ENCODE results near the gene SQOR.
"Not testable (repeated sequence)": the region's sequence is repeated elsewhere in the genome, so short reads cannot be mapped to it uniquely, and the experiment has no call there.

The SQOR gene

DNA sequence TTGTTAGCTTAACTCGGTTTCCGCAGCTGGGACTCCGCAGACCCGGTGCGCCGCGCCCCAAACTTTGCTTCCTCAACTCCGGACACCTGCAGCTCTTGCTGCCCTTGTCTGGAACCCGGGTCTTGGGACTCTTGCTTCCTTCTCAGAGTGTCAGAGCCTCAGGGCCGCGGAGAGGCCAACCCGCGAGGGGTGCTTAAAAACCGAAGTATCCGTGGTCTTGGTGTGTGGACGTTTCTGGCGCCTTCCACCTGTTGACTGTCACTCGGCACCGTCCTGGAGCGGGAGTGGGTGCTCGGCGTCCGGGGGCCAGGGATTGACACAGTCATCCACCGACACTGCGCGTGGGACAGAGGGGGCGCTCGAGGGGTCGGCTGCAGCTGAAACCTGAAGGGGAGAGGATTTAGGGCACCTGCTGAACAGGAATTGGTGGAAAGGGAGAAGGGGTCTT, 386 bp downstream of the SQOR start:
- no peak for DNase-seq

DNA sequence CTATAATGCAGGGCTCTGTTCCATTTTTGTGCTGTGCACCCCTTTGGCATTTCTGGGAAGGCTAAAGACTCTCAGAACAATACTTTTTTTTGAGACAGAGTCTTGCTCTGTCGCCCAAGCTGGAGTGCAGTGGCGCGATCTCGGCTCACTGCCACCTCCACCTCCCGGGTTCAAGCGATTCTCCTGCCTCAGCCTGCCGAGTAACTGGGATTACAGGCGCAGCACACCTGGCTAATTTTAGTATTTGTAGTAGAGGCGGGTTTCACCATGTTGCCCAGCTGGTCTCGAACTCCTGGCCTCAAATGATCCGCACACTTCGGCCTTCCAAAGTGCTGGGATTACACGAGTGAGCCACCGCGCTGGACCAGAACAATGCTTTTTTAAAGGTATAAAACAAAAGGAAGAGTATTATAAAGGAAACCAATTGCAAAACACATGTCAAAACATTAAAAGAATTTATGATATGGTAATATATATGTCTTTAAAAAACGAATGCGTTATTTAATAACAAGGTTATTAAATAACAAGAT, 999 bp downstream of the SQOR start:
- DNase-seq: no peak

DNA sequence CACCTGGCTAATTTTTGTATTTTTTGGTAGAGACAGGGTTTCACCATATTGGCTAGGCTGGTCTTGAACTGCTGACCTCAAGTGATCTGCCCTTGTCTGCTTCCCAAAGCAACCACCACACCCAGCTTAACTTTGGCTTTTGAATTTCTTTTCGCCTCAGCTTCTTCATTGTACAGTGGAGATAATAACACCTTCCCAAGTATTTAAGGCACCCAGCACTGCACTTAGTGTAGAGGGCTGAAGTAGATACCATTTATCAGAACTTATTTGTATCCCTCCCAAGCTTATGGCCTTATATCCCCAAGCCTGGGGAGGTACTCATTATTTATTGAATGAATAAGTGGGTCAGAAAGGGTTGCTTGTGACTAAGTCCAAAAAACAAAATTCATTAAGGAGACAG, 2.3 kb downstream of the SQOR start:
- DNase-seq: no peak

DNA sequence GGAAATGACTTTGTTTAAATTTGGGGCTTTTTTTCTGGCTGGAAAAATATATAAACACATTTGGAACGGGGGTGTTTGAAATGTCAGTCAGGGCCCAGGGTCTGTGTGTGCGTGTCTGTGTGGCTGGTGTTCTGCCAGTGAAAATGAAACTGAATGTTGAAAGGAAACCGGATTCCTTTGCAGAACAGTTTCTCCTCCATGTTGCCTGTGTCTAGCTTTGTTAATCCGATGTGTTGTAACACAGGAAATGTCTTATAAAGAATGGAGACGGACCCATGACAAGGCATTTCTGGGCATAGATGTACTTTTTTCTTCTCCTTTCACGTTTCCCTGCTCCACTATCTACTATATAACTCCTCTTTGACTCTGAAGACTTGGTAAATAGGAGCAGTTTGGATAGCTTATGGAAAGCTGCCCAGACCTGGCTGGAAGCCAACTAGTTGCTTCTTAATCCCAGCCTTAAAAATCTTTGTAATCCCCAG, 2.8 kb downstream of the SQOR start:
- no peak for DNase-seq

- DNase-seq: no peak
These were observed 5.8 kb downstream of the SQOR start for GRCh38 chr15:45640616-45641015.

- no peak for DNase-seq
These were observed 6.5 kb downstream of the SQOR start for GRCh38 chr15:45641374-45641781.

- no peak for DNase-seq
These were observed 7.4 kb downstream of the SQOR start for GRCh38 chr15:45641999-45642932.

- no peak for DNase-seq
These were observed 9.6 kb downstream of the SQOR start for GRCh38 chr15:45644437-45644836.

DNA sequence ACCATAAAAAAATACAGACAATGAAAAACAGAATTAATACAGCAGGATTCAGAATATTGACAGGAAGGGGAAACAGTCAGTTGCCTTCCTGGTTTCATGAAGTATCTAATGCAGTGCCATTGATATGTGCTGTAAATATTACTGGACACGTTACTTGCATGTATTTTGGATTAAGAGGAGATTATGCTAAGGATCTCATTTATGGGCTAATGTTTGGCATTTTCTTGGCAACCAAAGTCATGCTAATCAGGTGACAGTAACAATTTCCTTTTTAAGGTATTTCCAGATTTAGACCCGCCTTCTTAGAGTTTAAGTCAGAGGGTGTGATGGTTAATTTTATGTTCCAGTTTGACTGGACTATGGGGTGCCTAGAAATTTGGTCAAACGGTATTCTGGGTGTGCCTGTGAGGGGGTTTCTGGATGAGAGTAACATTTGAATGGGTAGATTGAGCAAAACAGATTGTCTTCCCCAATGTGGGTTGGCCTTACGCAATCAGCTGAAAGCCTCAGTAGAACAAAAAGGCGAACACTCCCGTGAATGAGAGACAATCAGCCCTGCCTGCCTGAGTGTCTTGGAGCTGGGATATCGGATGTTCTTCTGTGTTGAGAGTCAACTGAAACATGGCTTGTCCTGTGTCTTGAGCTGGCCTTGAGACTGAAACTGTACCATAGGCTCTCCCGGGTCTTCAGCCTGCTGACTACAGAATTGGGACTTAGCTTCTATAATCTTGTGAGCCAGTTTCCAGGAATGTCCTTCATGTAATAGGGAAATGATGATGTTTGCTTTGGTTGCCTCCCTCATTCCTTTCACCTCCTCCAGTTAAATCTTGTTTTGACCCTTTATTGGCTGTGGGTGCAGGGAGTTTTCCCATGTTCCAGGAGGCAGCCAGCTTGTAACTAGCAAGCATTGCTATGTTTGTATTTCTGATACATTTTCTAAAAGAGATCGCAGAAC, 10.5 kb downstream of the SQOR start:
- DNase-seq: no peak

GRCh38 chr15:45646220-45646619, 11.4 kb downstream of the SQOR start:
- DNase-seq: no peak

DNA sequence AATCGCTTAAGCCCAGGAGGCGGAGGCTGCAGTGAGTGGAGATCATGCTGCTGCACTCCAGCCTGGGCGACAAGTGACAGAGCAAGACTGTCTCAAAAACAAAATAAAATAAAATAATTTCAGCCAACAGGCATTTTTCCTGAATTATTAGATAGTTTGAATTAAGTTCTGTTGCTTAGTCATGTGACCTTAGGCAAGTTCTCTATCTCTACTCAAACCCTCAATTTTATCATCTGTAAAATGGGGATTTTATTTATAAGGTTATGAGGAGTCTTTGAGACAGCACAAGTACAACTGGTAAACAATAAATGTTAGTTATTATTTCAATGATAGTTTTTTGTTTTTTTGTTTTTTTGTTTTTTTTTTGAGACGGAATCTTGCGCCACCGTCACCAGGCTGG, 13.0 kb downstream of the SQOR start:
- DNase-seq: no peak

DNA sequence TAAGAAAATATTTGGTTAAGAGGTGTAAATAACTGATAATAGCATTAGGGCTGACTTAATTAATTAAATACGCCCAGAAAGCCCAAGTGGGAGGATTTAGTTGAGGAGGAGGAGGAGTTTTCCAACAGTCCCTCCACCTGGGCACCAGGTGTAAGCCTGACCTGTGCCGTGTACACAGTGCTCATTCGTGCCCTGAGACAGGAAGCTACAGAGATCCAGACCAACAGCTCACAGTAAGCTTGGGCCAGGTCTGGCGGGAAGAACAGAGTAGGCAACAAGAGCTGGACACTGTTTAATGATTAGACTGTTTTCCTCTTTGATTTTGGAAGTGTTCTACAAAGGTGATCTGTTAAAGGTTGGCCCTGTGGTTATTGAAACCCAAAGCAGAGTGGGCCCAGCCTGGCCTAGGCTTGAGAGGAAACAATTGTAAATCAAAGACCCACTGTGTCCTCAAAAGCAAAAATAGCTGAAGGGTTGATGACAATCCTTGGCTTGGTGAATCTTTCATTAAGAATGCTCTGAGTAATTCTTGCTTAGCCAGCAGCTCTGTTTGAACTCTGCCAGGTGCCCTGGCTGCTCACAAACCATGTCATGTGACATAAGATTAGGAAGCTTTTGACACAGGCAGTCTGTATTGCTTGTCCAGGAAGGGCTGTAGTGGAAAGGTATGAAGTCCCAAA, 13.8 kb downstream of the SQOR start:
- DNase-seq: no peak

- DNase-seq: not testable (repeated sequence)
These were observed 15.2 kb downstream of the SQOR start for GRCh38 chr15:45650007-45650406.

- DNase-seq: no peak
These were observed 16.2 kb downstream of the SQOR start for GRCh38 chr15:45650889-45651525.

GRCh38 chr15:45653702-45654424, 19.0 kb downstream of the SQOR start:
- no peak for DNase-seq

DNA sequence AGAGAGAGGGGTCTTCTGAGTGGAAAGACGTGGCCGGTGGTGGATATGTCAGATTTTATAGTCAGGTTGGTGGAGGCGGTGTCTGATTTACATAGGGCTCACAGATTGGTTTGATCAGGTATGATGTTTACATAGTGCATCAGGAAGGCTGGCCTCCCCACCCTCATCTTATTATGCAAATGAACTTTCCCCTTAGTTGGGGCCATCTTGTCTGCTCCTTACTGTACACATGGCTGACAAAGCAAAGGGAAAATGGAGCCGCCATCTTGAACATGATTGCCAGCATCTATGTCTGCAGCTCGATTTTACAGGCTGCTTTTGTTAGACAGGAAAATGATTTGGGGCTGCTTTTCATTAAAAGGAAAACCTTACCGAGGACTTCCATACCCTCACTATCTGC, 19.9 kb downstream of the SQOR start:
- no peak for DNase-seq

- DNase-seq: no peak
These were observed 22.4 kb downstream of the SQOR start for GRCh38 chr15:45657254-45657653.

DNA sequence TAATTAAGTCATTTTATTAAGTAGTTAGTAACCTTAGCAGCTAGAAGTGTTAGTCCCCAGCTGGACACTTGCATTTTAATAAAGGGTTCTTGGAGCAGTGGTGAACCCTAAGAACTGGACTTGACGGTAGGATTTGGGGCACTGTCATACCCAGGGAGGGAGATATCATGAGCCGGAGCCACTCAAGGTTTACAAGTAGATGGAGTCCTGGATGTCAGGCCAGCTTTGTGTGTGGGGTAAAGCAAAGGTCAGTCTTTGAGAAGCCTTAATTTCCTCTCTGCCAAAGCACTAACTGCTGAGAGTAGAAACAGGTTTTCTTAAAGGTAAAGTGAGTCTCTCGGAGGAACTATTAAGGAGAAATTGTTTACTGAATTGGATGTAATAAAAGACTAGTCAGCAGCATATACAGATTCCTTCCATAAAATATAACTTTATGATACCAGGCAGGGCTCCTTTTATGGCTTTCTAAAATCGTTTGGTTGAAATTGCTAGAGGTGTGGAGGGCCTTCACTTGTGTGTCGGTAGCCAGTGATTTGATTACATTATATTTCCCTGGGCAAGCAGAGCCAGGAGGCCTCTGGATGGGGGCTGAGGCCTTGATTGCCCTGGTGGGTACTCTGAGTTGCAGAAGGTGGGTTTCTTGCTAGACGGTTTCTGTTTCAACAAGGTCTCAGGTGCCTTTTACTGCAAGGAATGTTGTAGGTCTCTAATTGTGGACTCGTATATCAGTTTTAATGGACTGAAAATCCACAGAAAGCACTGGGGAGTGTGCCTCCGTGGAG, 23.1 kb downstream of the SQOR start:
- no peak for DNase-seq

DNA sequence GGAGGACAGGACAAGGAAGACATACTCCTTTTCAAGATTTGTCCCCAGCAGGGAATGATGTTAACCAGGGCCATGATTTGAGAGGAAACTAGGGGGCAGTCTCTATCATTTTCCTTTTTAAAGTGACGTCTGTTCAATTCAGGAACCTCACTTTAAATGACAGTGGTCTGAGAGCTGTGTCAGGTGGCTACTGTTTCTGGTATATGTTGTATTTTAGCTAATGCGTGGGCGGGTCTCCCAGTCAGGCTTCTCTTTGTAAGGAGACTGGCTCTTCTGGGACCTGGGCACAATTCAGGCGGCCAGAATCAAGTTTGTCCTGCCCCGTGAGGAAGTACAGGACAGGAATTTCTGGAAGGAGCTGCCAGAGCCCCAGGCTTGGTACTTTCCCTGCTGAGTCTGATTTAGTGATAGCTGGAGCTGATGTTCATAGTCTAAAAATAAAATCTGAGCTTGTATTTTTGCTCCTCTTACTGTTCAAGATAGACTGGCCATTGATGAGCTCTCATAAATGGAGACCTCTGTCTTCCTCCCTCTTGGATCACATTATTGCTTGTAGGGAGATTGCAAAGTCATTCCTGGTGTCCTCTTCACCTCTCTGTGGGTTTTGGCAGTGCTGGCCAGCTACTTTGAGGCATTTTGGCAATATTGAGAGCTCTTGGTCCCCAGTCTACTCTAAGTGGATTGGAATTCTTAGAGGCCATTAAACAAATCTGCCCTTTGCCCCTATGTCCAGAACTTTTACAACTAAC, 25.6 kb downstream of the SQOR start:
- no peak for DNase-seq

DNA sequence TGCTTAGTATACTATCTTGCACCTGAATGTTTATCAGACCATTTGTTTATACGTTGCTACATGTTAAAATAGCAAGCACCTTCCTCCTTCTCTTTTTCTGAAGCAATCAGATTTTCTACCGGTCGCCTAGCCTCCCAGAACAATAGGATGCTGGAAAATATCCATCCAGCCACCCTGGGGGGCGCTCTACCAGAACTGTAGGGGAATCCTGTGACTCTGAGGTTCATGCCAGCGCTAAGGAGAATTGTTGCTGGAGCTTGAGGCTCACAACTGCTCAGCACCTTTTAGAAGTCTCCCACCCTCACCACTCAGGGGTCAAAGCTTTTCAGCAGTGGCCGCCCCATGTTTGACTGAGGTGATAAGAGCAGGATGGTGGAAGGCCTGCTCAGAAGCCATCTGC, 27.5 kb downstream of the SQOR start:
- no peak for DNase-seq

Data from NCI-H526 treated with DMSO at 0.1 percent for 48 hours (cell line).